OCI-LY7 (cell line): Measurements from ENCODE around the gene FRMPD2.

Experiments used
- EZH2phosphoT487 ChIP-seq: fragments of 200-600 bp; sonication (generic); IDR thresholded peaks from 2 replicates; pipeline ENCODE4 v1.6.1; 2018; ENCODE audit warnings: low read depth, borderline replicate concordance, mild to moderate bottlenecking, mixed run types, antibody characterized with exemption, low read length, moderate library complexity, mixed read lengths
- TF ChIP-seq, protein P1 (sequence below): fragments of 200-600 bp; sonication (generic); conservative IDR thresholded peaks from 2 replicates; pipeline ENCODE4 v1.5.1; 2014; ENCODE audit warnings: mild to moderate bottlenecking, antibody characterized with exemption, low read length, moderate library complexity, mixed read lengths

DNA sequence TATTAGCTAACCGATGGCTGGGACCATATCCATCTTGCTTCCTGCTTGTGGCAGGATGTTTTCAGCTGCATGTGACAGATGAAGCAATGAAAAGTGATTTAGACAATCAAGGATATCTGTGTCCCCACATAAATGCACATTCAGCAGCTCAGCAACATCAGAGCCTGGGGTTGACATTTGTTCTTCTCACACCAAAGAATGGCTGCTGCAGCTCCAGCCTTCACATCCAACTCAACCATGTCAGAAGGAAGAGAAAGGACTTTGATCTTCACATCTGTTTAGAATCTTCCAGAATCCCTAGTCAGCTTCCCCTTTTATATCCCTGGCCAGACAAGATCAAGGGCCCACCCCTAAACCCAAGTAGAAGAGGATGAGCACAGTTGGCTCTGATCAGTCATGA lies 11.9 kb upstream of the FRMPD2 start:
- TF ChIP-seq, protein P1, sequence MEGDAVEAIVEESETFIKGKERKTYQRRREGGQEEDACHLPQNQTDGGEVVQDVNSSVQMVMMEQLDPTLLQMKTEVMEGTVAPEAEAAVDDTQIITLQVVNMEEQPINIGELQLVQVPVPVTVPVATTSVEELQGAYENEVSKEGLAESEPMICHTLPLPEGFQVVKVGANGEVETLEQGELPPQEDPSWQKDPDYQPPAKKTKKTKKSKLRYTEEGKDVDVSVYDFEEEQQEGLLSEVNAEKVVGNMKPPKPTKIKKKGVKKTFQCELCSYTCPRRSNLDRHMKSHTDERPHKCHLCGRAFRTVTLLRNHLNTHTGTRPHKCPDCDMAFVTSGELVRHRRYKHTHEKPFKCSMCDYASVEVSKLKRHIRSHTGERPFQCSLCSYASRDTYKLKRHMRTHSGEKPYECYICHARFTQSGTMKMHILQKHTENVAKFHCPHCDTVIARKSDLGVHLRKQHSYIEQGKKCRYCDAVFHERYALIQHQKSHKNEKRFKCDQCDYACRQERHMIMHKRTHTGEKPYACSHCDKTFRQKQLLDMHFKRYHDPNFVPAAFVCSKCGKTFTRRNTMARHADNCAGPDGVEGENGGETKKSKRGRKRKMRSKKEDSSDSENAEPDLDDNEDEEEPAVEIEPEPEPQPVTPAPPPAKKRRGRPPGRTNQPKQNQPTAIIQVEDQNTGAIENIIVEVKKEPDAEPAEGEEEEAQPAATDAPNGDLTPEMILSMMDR, result no peak
- no peak for TF ChIP-seq EZH2phosphoT487
